IPS-15b (cell line): ENCODE data around the gene DOHH.

ENCODE experiments used
- H3K27me3 ChIP-seq: one replicate; pipeline ENCODE4 v1.6.1; 2013; ENCODE audit warnings: low read length; ENCODE audit not compliant: control insufficient read depth, insufficient read depth
- H3K36me3 ChIP-seq: one replicate; pipeline ENCODE4 v1.6.1; 2013; ENCODE audit warnings: low read length; ENCODE audit not compliant: control insufficient read depth, insufficient read depth
- H3K4me1 ChIP-seq: one replicate; pipeline ENCODE4 v1.6.1; 2013; ENCODE audit warnings: mild to moderate bottlenecking, low read length; ENCODE audit not compliant: control insufficient read depth, insufficient read depth
- H3K4me3 ChIP-seq: one replicate; pipeline ENCODE4 v1.5.1; 2013; ENCODE audit warnings: low read depth, low read length
- H3K9ac ChIP-seq: one replicate; pipeline ENCODE4 v1.6.1; 2013; ENCODE audit warnings: low read depth, mild to moderate bottlenecking, low read length
- H3K9me3 ChIP-seq: one replicate; pipeline ENCODE4 v1.6.1; 2013; ENCODE audit warnings: mild to moderate bottlenecking, low read length; ENCODE audit not compliant: control insufficient read depth, insufficient read depth

The DOHH gene

DNA sequence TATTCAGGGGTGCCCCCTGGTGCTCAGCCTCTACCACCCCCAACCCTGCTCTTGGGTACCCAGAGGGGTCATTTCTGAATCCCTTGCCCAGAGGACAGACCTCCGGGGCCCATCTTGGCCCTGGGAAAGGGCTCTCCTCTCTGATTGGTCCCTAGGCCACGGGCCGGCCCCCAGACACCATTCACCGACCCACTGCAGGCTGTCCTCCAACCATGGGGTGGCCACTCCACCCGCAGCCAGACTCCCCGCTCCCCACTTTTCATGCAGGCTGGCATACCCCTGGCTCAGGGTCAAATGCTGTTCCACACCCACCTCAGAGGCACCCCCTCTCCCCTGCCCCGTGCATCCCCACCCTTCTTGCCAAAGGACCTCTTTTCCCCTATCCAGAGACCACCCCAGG is 34.9 kb downstream of the DOHH start:
- Histone ChIP-seq H3K27me3 (peaks cover 54% of the 10 kb centered on the region), H3K4me1 (no peaks in the 10 kb centered on the region), H3K36me3 (no peaks in the 10 kb centered on the region), H3K9me3 (no peaks in the 10 kb centered on the region), H3K9ac (no peak overlapping the region), H3K4me3 (no peak overlapping the region)

GRCh38 chr19:3464587-3465235 is 35.8 kb downstream of the DOHH start:
- H3K9ac ChIP-seq: no peak overlapping the region
- no peaks in the 10 kb centered on the region for H3K36me3 ChIP-seq
- no peaks in the 10 kb centered on the region for H3K9me3 ChIP-seq
- peaks cover 54% of the 10 kb centered on the region for H3K27me3 ChIP-seq
- H3K4me3 ChIP-seq: peak overlapping the region; percentile 37
- H3K4me1 ChIP-seq: no peaks in the 10 kb centered on the region

- H3K9me3 ChIP-seq: no peaks in the 10 kb centered on the region
- no peaks in the 10 kb centered on the region for H3K36me3 ChIP-seq
- no peaks in the 10 kb centered on the region for H3K4me1 ChIP-seq
- no peak overlapping the region for H3K9ac ChIP-seq
- H3K4me3 ChIP-seq: peak overlapping the region; percentile 43
- peaks cover 48% of the 10 kb centered on the region for H3K27me3 ChIP-seq
These were observed 36.5 kb downstream of the DOHH start for GRCh38 chr19:3463714-3464586.

GRCh38 chr19:3462991-3463713 is 37.3 kb downstream of the DOHH start:
- Histone ChIP-seq H3K4me1 (no peaks in the 10 kb centered on the region), H3K9ac (no peak overlapping the region), H3K4me3 (peak overlapping the region; percentile 43), H3K27me3 (peaks cover 54% of the 10 kb centered on the region), H3K36me3 (no peaks in the 10 kb centered on the region), H3K9me3 (no peaks in the 10 kb centered on the region)

GRCh38 chr19:3459965-3460582 is 40.4 kb downstream of the DOHH start:
- Histone ChIP-seq H3K36me3 (no peaks in the 10 kb centered on the region), H3K9ac (no peak overlapping the region), H3K9me3 (no peaks in the 10 kb centered on the region), H3K4me1 (no peaks in the 10 kb centered on the region), H3K27me3 (peaks cover 53% of the 10 kb centered on the region), H3K4me3 (no peak overlapping the region)

DNA sequence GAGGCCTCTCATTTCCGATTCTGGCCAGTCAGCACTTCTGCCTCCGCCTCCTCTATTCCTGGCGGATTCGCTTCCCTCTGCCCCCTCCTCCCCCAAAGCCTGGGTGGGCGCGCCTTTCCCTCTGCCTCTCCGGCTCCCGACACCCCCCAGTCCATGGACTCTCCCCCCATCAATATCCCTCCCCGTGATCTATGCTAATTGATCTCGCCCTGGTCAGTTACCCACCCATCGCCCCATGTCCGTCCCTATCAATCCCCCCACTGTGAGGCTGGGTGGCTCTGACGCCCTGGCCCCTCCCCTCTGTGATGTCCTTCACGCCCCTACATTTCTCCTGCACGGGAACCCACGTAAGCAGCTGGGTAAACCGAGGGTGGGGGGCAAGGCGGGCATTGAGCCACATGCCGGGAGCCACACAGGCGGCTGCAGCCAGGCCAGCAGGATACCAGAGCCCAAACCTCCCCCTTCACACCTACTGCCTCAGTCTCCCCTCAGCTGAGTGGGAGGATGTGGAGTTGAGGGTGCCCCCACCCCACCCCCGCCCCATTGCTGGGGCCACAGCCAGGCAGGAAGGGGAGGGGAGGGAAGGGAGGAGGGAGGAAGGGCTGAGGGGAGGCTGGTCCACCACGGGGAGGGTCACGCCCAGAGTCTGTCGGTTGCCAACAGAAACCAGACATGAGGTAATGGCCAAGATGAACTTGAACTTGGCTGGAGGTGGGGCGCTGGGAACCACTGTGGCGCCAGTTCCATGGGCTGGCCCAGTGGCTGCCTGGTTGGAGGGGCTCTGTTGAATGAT is 41.2 kb downstream of the DOHH start:
- H3K9me3 ChIP-seq: no peaks in the 10 kb centered on the region
- peaks cover 51% of the 10 kb centered on the region for H3K27me3 ChIP-seq
- H3K36me3 ChIP-seq: no peaks in the 10 kb centered on the region
- H3K4me3 ChIP-seq: peak overlapping the region; percentile 37
- H3K9ac ChIP-seq: no peak overlapping the region
- H3K4me1 ChIP-seq: no peaks in the 10 kb centered on the region

- Histone ChIP-seq H3K4me1 (no peaks in the 10 kb centered on the region), H3K27me3 (peaks cover 48% of the 10 kb centered on the region), H3K9me3 (no peaks in the 10 kb centered on the region), H3K9ac (no peak overlapping the region), H3K4me3 (peak overlapping the region; percentile 37), H3K36me3 (no peaks in the 10 kb centered on the region)
These were observed 42.0 kb downstream of the DOHH start for GRCh38 chr19:3458229-3459088.

DNA sequence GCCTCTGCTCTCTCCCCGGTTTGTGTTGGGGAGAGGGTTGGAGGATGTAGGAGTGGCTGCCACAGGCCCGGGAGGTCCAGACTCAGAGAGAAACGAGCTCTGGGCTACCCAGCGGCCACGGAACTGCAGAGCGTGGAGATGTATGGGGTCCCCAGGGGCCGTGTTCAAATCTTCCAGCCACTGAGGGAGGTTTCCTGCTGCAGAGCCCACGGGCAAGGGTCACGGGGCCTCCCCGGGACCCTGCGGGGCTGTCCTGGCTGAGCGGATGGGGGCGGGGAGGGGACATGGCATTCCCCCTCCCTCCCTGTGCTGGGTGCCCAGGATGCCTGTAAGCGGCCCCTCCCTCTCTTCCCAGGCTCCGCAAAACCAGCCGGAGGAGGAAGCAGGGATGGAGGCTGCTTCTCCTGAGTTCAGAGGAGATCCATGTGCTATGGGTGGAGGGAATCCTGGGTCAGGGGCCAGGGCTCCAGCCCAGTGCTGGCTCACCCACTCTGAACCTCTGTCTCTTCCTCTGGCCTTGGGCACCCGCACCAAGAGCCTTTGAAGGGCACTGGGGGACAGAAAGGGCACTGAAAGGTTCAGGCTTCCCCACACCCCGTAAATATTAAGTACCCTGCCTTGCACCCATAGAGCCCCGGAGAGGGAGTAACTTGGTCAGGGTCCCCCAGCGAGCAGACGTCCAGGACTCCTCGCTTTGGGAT is 42.8 kb downstream of the DOHH start:
- Histone ChIP-seq H3K4me1 (no peaks in the 10 kb centered on the region), H3K27me3 (peaks cover 41% of the 10 kb centered on the region), H3K36me3 (no peaks in the 10 kb centered on the region)

DNA sequence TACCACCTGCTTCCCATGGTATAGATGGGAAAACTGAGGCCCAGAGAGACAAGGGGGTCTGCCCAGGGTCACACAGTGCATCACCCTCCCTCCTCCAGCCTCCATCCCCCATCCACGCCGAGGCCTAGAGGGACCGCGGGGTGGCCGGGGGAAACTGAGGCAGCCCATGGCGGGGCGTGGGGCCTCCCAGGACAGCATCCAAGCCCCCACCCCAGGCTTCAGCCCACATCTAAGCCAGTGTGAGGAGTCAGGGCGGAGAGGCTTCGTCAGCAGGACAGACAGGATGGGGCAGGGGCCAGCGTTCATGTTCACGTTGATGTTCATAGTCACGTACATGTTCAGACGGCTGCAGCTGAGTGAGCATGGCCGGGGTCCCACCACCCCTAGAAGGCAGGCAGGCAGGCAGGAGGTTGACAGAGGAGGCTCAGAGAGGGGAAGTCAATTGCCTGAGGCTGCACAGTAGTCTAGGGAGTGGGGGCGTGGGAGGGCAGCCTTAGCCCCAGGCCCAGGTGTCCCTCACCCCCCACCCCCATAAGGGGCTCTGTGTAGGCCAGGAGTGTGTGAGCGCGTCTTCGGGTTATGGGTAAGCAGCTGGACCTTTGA is 43.4 kb downstream of the DOHH start:
- Histone ChIP-seq H3K4me3 (peak overlapping the region; percentile 13), H3K36me3 (no peaks in the 10 kb centered on the region), H3K4me1 (no peaks in the 10 kb centered on the region), H3K9ac (no peak overlapping the region), H3K9me3 (no peaks in the 10 kb centered on the region), H3K27me3 (peaks cover 34% of the 10 kb centered on the region)

More for the DNA sequence above, 42.8 kb downstream of the DOHH start:
- no peaks in the 10 kb centered on the region for H3K9me3 ChIP-seq
- peak overlapping the region; percentile 13 for H3K4me3 ChIP-seq
- no peak overlapping the region for H3K9ac ChIP-seq
